Gastrocnemius medialis (tissue), 4 donors: ENCODE data around the gene FRS3. TPM values are rescaled to one million over a fixed set of nuclear protein-coding genes. Genes with fewer than 3 reads are reported as not detected.

Source experiments
- ATAC-seq, 2 donors: fragments of 150-250 bp; one replicate each; pipeline ENCODE4 v1.9.1; 2016
- DNase-seq, 2 donors: peaks; one replicate each; pipeline ENCODE4 v3.0.0-alpha.2; 2019
- H3K27ac ChIP-seq, 4 donors: fragments of 200-600 bp; sonication (generic); 1 replicate in 1 of 4; 2 replicates in 3 of 4; pipeline ENCODE4 v1.5.1; 2016 to 2018; ENCODE audit warnings: mild to moderate bottlenecking in 2 of 4, moderate library complexity in 1 of 4
- H3K27me3 ChIP-seq, 3 donors: fragments of 200-600 bp; sonication (generic) in 2 of 3; 1 replicate in 1 of 3; 2 replicates in 2 of 3; pipeline versions ENCODE4 v1.5.1 to v1.6.0; 2016 to 2019; ENCODE audit warnings: mild to moderate bottlenecking in 1 of 3, moderate library complexity in 1 of 3
- H3K36me3 ChIP-seq, 2 donors: fragments of 200-600 bp; sonication (generic) in 1 of 2; one replicate each; pipeline ENCODE4 v1.5.1; 2017 to 2018
- H3K4me1 ChIP-seq, 2 donors: fragments of 200-600 bp; sonication (generic) in 1 of 2; one replicate each; pipeline ENCODE4 v1.5.1; 2016 to 2017; ENCODE audit warnings: mild to moderate bottlenecking in 2 of 2
- H3K4me3 ChIP-seq, 4 donors: fragments of 200-600 bp; sonication (generic) in 3 of 4; 1 replicate in 1 of 4; 2 replicates in 3 of 4; pipeline ENCODE4 v1.5.1; 2016 to 2019; ENCODE audit warnings: mild to moderate bottlenecking in 2 of 4
- H3K9me3 ChIP-seq, 3 donors: fragments of 200-600 bp; sonication (generic) in 2 of 3; 1 replicate in 1 of 3; 2 replicates in 2 of 3; pipeline ENCODE4 v1.5.1; 2016 to 2019
- CTCF ChIP-seq, 5 experiments: fragments of 450-650 bp in 3 of 5; fragments of 200-600 bp in 2 of 5; sonication (generic) in 2 of 5; IDR thresholded peaks in 4 of 5; conservative IDR thresholded peaks in 1 of 5; 1 replicate in 4 of 5; 2 replicates in 1 of 5; pipeline ENCODE4 v1.5.1; 2016 to 2019; ENCODE audit warnings: antibody characterized with exemption in 5 of 5, mild to moderate bottlenecking in 3 of 5, moderate library complexity in 3 of 5
- POLR2A ChIP-seq, 2 donors: fragments of 450-650 bp; IDR thresholded peaks; one replicate each; pipeline ENCODE4 v1.6.1; 2017; ENCODE audit warnings: antibody characterized with exemption in 2 of 2, mild to moderate bottlenecking in 2 of 2, moderate library complexity in 2 of 2
- in situ Hi-C, 4 donors: fragments of 200-750 bp; cut with MboI; loops; one replicate each; pipeline versions ENCODE4 v1.15.0 to v1.8.0; 2017; ENCODE audit warnings: low sequenced_read_pairs in 4 of 4
- intact Hi-C: fragments of 100-400 bp; cut with DNase I; formaldehyde crosslinking; loops from one replicate; pipeline ENCODE4 v1.15.1; 2023; ENCODE audit warnings: low total_unique reads
- total RNA-seq, 4 donors: library from RNA; depleted of rRNA; stranded (reverse); fragments of >200 nt; gene quantifications; one replicate each; pipeline versions ENCODE4 v1.1.0 to v1.2.3, GENCODE V29; 2016

Gene FRS3
- total RNA-seq, 4 donors from 2014 or later: 2.9 to 6.9 (median 5.5) TPM

GRCh38 chr6:41720783-41721182 lies 58.9 kb downstream of the FRS3 start:
- Histone ChIP-seq H3K4me1 (peaks cover 99 to 100% of the 10 kb centered on the region in 2 donors), H3K27ac (peak overlapping the region; percentile 97 to 99 (median 98)), H3K4me3 (no peak overlapping the region), H3K27me3 (no peaks in the 10 kb centered on the region), H3K36me3 (no peaks in the 10 kb centered on the region), H3K9me3 (no peaks in the 10 kb centered on the region)
- in situ Hi-C loops: no loop called here
- ATAC-seq (no peak), DNase-seq (no peak)
- intact Hi-C loops: no loop called here
- TF ChIP-seq CTCF (IDR thresholded peaks at IDR 0.05 in 4 of 5, conservative IDR thresholded peaks at IDR 0.05 in 1 of 5) (no peak), POLR2A (IDR thresholded peaks at IDR 0.05) (no peak)

GRCh38 chr6:41720262-41720620 lies 59.5 kb downstream of the FRS3 start:
- Histone ChIP-seq H3K36me3 (no peaks in the 10 kb centered on the region), H3K4me1 (peaks cover 99 to 100% of the 10 kb centered on the region in 2 donors), H3K27me3 (no peaks in the 10 kb centered on the region), H3K9me3 (no peaks in the 10 kb centered on the region), H3K4me3 (peak overlapping the region in 1 of 4 donors; percentile 21), H3K27ac (peak overlapping the region; percentile 97 to 99 (median 98))
- ATAC-seq (no peak), DNase-seq (no peak)
- in situ Hi-C loops (no loop called here), intact Hi-C loops (no loop called here)
- no peak for TF ChIP-seq CTCF (IDR thresholded peaks at IDR 0.05 in 4 of 5, conservative IDR thresholded peaks at IDR 0.05 in 1 of 5)
- no peak for TF ChIP-seq POLR2A (IDR thresholded peaks at IDR 0.05)

Other genes with a start within 250 kb of the FRS3 start
- 10 to 100 TPM in 1 of 4 donors, 1 to 10 TPM in 3; 3.4 to 11.4 (median 6.5) TPM for gene FOXP4, start 233.5 kb downstream of the FRS3 start, total RNA-seq
- gene MDFI, start 141.4 kb downstream of the FRS3 start, total RNA-seq: 1 to 10 TPM in 1 of 4 donors, under 1 TPM in 1, not detected in 2; 0.26 to 1.1 TPM
- 100 to 1,000 TPM in 2 of 4 donors, 10 to 100 TPM in 2; 82.8 to 121 (median 93.3) TPM for gene TFEB, start 44.3 kb downstream of the FRS3 start, total RNA-seq
- not detected for gene PGC, start 32.5 kb downstream of the FRS3 start, total RNA-seq
- gene PRICKLE4, start 882 bp upstream of the FRS3 start, total RNA-seq: 1 to 10 TPM in 3 of 4 donors, under 1 TPM in 1; 0.59 to 6.2 (median 1.8) TPM
- gene TOMM6, start 7.8 kb upstream of the FRS3 start, total RNA-seq: 100 to 1,000 TPM; 152 to 186 (median 166) TPM
- gene USP49, start 115.5 kb upstream of the FRS3 start, total RNA-seq: 1 to 10 TPM in 2 of 4 donors, under 1 TPM in 2; 0.27 to 2.8 (median 1.1) TPM
- gene MED20, start 141.2 kb upstream of the FRS3 start, total RNA-seq: 10 to 100 TPM; 11.5 to 16.5 (median 12.1) TPM
- gene BYSL, start 141.6 kb upstream of the FRS3 start, total RNA-seq: 10 to 100 TPM in 3 of 4 donors, 1 to 10 TPM in 1; 8.0 to 16.6 (median 12.9) TPM
- gene CCND3, start 161.9 kb upstream of the FRS3 start, total RNA-seq: 10 to 100 TPM; 28.9 to 48.7 (median 44.7) TPM